GM13977 (cell line): ENCODE measurements around the gene RIMKLA.

Source experiments
- DNase-seq: peaks from one replicate; pipeline ENCODE4 v3.0.0; 2012; ENCODE audit warnings: low spot score
- CTCF ChIP-seq: IDR thresholded peaks from 2 replicates; pipeline ENCODE4 v1.5.1; 2012; ENCODE audit warnings: mild to moderate bottlenecking, control low read depth; ENCODE audit not compliant: insufficient read depth; ENCODE audit errors: extremely low read depth, missing control alignments
- in situ Hi-C: fragments of 300-500 bp; cut with MboI; formaldehyde crosslinking; loops from one replicate; pipeline ENCODE4 v1.12.0; 2022; ENCODE audit warnings: low sequenced_read_pairs, low pct_unique_long_range_greater_than_20kb, mixed read lengths, inconsistent platforms; ENCODE audit not compliant: unreplicated experiment

The RIMKLA gene

GRCh38 chr1:42431514-42431913 is 50.9 kb downstream of the RIMKLA start:
- in situ Hi-C loops: no loop called here
- TF ChIP-seq CTCF: no peak
- no peak for DNase-seq

GRCh38 chr1:42432714-42433113 is 52.1 kb downstream of the RIMKLA start:
- no peak for TF ChIP-seq CTCF
- DNase-seq: no peak
- in situ Hi-C loops: no loop called here

- in situ Hi-C loops: no loop called here
- no peak for TF ChIP-seq CTCF
- no peak for DNase-seq
Measured at GRCh38 chr1:42433369-42433768, 52.8 kb downstream of the RIMKLA start.

- in situ Hi-C loops: no loop called here
- no peak for TF ChIP-seq CTCF
- no peak for DNase-seq
Measured at GRCh38 chr1:42434340-42434739, 53.7 kb downstream of the RIMKLA start.

- no peak for DNase-seq
- in situ Hi-C loops: no loop called here
Measured at GRCh38 chr1:42439940-42440339, 59.3 kb downstream of the RIMKLA start.

GRCh38 chr1:42442662-42443061 is 62.1 kb downstream of the RIMKLA start:
- no peak for DNase-seq
- TF ChIP-seq CTCF: no peak
- in situ Hi-C loops: no loop called here

More at GRCh38 chr1:42439940-42440339, 59.3 kb downstream of the RIMKLA start:
- no peak for TF ChIP-seq CTCF

GRCh38 chr1:42449256-42449655 is 68.7 kb downstream of the RIMKLA start:
- TF ChIP-seq CTCF: no peak
- in situ Hi-C loops: no loop called here
- DNase-seq: no peak
